NCI-H2107 (cell line): ENCODE data around the gene PSAPL1.

Experiments used
- DNase-seq: peaks from one replicate; lab custom pipeline; 2025; lab: John Stamatoyannopoulos, UW

PSAPL1 gene

DNA sequence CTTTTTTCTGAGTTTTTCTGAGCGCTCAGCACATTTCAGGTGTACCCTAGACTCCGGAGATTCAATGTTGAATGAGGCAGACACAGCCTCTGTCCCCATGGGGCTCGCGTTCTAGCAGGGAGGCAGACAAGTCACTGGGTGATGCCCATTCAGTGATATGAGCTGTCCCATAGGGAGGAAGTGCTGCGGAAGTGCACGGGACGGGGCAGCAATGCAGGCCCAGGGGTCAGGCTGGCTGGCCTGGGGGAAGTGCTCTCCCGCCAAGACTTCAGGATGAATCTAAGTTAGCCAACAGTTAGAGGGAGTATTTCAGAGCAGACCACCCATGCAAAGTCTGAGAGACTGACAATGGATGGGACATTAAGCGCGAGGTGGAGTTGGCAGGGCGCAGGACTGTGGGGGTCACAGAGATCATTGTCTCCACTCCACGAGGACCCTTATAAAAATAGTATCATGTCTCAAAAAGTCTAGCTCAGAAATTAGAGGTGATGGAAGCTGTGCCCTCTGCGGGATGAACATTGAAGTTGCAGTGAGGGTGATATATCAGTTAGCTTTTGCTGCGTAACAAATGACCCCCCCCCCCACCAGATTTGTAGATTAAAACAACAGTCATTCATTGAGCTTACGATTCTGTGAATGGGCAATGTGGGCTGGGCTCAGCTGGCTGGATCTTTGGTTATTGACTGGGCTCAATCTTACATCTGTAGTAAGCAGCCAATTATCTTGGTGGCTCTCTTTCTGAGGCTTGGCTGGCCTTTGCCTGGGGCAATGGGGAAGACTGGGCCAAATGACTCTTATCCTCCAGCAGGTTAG is 16.4 kb downstream of the PSAPL1 start:
- DNase-seq: no peak

DNA sequence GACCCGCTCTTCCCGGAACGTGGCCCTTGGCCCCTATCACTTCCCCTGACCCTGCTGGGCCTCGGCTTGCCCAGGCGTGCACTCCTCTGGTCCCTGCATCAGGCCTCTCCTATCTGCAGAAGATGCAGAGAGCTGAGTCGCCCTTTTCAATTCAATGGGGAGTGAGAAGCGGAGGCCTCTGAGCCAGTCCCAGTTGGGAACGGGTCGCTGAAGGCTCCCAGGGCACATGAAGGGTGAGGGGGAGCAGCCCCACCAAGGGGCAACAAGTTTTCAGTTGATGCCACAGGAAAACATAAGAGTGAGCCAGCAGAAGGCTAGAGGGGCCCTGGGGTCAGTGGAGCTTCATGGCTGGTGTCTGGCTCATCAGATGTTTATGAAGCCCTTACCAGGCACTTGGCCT is 17.1 kb downstream of the PSAPL1 start:
- no peak for DNase-seq

DNA sequence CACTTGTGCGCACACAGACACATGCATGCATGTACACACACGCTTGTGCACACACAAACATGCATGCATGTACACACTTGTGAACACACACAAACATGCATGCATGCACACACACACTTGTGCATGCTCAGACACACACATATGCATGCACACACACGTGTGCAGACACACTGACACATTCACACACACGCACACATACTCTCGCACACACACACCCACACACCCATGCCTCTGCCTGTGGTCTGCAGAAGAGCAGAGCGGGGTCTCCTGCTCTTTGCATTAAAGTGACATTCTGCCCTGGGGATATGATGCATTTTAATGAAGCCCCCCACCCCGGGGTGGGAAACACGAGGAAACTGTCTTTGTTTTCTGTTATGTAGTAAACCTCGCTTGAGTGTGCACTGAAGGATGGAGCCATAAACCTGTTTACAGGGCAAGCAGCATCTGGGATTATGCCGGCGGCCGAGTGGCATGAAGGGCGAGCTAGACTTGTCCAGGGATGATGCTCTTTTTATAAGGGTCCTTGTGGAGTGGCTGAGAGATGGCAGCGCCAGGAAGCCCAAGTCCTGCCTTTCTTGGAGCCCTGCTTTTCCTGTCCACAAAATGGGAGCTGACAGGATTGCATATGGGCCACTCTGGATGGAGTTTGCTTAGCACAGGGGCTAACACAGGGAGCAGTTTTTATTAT is 17.8 kb downstream of the PSAPL1 start:
- DNase-seq: no peak

DNA sequence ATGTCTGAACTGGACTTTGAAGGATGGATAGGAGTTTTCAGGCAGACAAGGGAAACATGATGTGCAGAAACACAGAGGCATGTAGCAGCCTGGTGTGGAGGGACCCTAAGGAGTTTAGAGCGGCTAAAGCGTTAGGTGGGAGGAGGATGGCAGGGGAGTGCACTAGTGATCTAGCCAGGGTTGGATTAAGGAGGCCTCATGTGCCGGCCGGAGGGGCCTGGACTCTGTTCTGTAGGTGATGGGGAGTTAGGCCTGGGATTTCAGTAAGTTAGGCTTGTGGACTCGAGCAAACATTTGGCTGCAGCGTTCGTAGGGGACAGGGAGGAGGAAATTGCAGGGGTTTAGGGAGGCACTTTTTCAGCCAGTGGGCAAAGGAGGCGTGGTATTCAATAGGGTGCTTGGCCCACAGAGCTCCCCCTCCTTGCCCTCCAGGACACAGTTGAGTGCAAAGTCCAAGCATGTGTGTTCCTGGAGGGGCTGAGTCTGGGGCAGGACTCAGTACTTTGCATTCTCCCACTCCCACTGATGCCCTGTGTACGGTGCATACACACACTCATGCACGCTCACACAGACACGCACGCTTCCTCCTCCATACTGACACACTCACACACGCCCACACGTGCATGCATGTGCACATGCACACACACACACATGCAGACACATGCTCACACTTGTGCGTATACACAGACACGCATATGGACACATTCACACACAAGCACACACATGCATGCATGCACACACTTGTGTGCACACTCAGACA is 18.6 kb downstream of the PSAPL1 start:
- no peak for DNase-seq

DNA sequence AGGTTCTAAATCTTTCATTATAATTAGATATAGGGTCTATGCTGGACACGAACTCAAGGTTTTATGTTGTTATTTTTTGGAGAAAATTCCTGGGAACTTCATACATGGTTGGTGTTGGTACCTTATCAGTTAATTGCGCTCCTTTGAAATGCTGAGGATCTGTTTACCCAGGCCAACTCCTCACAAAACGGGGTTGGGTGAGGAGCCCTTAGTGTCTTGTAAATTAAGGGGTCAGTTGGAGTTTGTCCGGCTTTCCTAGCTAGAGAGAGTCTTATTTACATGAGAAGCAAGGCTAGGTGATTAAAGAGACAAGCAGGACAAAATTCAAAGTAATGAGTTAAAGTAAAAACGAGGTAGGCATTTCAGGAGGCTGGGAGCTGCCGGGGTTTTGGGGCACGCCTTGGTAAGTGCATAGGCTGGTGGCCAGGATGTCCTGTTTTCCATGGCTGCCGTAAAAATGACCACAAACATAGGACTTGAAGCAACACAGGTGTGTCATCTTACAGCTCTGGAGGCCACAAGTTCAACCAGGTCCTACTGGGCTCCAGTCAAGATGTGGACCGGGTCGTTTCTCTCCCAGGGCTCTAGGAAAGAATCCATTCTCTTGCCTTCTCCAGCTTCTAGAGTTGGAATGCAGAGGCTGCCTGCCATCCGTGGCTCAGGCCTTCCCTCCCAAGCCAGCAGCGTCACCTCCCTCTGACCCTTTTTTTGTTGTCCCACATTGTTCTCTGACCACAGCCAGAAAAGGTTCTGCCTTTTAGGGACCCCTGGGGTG is 19.8 kb downstream of the PSAPL1 start:
- DNase-seq: no peak

DNA sequence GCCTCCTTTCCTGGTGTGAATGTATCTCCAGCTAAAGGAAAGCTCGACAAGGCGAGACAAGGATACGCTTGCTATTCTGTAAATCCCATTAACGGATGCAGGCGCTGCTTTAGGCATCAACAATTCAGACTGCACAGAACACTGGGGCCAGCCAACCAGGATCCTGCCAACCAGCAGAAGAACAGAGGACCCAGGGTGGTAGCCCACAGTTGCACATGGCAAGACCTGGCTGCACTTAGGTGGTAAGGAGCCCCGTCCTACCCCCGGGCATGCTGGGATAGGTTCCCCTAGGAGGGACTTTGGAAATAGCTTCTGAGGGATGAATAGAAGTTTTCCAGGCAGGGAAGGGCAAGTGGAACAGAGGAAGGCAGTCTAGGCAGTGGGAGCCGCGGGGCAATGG is 20.7 kb downstream of the PSAPL1 start:
- DNase-seq: no peak

DNA sequence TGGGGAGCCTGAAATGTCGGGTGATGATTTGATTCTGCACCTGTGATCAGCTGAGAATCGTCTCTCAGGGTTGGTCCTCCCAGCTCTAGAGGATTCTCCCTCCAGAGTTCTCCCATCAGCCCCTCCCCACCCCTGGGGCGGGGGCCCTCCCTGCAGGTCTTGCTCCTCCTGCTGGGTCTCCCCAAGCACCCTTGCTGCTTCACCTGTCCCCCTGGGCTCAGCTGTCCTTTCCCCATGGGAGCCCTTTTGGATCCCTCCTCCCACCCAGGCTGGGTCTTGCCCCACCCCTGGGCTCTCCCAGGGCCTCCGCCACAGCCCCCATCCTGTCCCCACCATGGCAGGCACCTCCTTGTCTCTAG is 22.2 kb downstream of the PSAPL1 start:
- DNase-seq: no peak

DNA sequence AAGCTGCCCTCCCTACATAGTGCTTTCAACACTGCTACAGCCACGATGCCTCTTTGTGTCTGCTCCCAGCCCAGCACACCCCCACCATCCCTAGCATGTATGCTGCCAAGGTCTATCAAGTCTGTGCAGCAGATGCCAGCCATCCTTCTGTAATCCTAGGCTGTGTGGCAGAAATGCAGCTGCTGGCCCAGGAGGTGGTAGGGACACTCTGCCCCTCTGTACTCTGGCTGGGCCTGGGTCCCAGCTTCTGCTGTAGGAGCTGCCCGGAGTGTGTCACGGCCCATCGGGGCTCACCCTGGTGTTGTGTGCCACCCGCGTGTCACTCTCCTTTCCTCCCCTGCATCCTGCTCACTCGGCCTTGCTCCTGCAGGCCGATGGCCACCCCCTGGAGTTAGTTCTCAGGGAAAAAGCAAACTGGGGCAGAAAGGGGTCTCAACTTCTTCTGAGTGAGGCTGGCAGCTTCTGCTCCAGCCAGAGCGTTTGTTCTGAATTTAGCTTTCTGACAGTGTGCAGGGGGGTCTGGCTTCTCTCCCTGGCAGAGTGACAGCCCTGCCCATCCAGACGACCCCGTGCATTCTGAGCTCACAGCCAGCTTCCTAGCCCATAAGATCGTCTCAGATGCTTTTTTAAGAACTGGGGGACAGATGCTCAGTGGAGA is 22.7 kb downstream of the PSAPL1 start:
- no peak for DNase-seq

DNA sequence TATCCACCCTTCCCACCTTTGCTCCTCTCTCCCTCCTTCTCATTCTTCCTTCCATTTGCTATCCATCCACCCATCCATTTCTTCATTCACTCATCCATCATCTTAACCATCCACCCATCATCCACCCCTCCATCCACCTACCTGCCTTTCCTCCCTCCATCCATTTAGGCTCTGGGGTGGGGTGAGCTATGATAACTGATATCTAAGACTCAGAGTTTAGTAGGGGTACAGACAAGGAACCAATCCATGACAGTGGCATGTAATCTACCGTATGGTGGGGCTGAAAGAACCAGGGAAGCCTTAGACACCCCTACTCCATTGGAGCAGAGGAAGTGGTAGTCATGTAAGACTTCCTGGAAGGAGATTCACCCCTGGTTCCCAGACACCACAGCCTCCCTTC is 23.2 kb downstream of the PSAPL1 start:
- no peak for DNase-seq

DNA sequence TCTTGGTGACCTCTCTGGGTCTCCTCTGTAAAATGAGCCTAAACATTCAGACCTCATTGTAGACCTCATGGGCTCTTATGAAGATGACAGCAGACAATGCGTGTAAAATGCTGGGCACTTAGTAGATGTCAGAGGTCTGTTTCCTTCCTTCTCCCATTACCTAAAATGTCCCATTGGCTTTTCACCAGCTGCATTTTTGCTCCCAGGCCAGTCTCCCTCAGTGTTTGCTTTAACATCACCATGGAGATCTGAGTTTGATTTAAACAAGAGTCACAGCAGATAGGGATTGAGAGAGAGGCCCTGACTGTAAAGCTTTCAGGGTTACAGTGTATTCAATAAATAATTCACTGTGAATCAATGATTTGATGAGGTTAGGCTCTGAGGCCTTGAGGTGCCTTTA is 24.3 kb downstream of the PSAPL1 start:
- no peak for DNase-seq

DNA sequence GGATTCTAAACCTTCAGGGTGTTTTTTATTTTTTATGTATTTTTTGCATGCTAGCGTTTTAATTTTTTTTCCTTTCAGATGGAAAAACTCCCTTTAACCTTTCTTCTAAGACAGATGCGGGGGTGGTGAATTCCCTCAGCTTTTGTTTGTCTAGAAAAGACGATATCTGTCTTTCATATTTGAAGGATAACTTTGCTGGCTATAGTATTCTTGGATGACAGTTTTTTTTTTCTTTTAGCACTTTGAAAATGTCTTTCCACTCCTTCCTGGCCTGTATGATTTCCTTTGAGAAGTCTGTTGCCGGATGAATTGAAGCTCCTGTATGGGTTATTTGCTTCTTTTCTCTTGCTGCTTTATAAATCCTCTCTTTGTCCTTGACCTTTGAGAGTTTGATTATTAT is 26.6 kb downstream of the PSAPL1 start:
- no peak for DNase-seq

DNA sequence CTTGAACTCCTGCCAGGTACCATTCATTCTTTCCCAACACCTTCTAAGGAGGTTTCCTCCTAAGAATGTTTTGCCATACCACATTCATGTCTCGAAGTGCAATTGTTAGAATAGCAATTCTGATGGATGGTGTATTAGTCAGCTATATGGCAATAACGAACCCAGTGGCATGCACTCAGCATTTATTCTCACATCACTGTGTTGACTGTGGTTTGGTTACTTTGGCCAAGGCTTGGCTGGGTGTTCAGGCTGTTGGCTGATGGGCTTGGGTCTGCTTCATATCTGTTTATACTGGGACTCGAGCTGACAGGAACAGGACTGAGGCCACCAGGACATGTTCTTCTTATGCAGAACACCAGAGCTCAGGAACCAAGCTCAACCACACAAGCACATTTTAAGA is 31.7 kb downstream of the PSAPL1 start:
- no peak for DNase-seq

DNA sequence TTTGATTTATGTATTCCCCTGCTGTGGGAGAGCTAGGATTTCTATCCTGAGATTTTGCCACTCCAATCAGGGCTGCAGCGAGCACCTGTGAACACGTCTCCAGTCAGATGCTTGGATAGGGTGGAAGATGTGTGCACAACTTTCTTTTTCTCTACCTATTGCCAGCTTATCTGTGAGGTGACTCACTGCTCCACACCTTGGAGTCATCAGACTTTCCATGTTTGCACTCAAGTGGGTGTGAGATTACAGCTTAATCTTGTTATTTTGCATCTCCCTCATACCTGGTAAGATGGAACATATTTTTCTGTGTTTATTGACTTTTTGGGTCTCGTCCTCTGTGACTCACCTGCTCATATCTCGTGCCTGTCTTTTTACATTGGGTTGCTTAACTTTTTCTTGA is 32.2 kb downstream of the PSAPL1 start:
- no peak for DNase-seq

DNA sequence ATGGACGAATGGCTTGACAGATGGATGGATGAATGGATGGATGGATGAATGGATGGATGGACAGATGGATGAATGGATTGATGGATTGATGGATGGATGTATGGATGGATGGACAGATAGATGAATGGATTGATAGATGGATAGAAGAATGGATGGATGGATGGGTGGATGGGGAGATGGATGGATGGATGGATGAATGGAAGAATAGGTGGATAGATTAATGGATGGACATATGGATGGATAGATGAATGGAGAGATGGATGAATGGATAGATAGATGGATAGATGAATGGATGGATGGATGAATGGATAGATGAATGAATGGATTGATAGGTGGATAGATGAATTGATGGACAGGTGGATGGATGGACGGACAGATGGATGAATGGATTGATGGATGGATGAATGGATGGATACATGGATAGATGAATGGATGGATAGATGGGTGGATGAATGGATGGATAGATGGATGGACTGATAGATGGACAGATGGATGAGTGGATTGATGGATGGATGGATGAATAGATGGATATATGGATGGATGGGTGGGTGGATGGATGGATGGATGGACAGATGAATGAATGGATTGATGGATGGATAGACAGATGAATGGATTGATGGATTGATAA is 33.9 kb downstream of the PSAPL1 start:
- no peak for DNase-seq

DNA sequence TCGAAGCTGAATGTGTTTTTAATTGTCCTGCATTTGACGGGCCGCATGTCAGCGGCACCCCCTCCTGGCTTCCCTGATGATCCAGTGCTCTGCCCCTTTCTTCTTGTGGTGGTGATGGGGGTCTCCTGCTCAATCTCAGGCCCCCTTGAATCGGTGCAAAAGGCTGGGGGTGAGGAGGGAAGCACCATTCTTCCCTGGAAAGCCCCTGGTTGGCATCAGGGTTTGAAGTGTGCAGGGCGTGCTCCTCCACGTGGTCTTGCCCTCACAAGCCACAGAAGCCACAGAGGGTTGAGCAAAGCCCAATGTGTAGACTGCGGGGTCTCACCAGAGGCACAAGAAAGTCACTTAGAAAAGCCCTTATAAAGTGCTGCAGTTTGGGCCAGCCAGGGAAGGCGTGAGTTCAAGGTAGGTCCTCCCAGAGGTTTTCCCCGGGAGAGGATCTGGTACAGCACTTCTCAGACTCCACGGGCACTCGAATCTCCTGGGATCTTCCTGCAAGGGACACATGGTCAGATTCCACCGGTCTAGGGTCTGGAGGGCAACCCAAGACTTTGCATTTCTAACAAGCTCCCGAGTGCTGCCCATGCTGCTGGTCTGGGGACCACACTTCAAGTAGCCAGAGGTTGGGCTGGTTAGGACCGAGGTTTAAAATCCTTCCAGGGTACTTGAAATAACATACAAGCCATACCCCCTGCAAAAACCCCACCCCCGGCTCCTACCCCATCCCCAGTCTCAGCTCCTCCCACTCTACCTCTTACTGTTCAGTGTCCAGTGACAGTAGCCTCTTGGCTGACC is 35.1 kb downstream of the PSAPL1 start:
- DNase-seq: no peak

DNA sequence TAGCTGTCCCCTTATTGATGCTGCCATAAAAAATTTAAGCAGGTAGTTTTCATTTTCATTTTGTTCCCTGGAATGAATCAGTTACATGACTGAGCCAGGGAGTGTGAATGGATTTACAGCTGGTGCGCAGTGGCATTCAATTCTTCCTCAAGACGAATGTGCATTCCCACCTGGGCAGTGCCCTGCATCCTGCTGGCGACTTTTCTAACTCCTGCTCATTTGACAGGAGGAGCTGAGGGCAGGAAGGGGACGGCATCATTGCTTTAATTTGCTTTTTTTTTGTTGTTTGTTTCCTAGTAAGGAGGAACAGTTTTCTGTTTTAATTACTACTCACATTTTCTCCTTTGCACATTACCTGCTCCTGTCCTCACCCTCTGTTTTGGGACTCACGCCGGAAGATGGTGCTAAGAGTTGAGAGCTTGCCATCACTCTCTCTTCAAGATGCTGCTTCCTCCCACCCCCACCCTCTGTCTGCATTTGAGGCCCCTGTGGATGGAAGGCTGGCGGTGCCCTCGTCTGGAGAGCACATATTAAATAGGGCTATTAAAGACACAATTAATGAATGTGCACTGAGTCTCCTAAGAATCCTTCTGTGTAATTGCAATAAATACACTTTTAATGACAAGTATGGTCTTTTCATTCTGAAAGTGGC is 35.8 kb downstream of the PSAPL1 start:
- DNase-seq: no peak

DNA sequence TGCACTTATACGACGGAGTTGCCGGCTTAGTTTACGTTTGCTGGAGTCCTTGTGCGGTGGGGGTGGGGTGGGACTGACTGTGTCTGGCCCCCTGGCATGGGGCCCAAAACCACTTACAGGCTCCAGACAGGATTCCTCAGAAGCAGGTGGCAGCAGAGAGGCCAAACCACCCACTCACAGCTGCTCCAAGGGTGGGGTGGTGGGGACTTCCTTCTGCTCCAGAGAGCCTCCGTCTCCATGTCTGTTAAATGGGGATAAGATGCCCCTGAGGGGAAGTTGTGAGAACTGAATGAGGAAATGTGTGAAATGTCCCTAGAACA is 36.7 kb downstream of the PSAPL1 start:
- peak; percentile 76 for DNase-seq

DNA sequence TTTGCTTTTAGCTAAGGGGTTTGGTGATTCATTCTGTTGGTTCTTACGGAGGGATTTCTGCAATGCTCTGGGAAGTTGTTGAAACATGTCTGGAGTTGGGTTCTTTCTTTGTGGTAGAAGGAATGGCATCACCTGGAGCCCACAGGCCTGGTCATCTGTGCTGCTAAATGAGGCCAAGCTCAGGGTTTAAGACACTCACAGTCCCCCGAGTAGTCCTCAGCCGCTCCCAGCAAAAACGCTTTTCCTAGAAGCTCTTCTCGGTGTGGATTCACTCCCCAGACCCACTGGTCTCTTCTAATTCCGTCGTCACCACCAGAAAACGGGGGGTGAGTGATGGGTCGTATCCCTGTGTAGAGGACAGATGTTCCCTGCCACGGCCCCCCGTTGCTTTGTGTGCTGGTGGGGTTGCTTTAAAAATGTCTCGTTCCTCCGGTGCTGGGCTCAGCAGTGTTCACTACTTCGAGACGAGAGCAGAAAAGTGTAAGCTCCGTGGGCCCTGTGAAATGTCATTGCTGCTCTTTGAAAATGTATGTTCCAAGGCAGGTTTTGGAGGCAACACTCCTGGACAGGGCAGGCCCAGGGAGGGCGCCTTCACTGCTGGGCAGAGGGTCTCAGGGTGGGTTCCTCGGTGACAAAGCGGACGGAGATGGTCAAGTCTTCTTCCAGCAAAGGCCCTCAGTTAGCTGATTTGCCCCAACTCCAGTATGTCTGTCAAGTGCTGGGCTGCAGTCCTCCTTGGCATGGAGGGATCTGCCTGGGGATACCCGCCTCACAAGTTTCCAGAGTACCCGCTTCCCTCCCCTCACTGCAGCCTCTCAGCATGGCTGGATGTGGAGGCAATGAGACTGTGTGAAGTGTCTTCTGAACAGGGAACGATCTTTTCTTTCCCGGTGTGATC is 37.3 kb downstream of the PSAPL1 start:
- DNase-seq: no peak
